MM.1S (cell line): Measurements from ENCODE around the gene YAE1.

Experiments used
- EZH2 ChIP-seq: fragments of 300-600 bp; sonication (generic); optimal IDR thresholded peaks from 2 replicates; pipeline ENCODE3; 2017; ENCODE audit warnings: low read depth, mild to moderate bottlenecking, antibody characterized with exemption, low read length, mixed read lengths
- TF ChIP-seq, protein P1 (sequence below): fragments of 300-600 bp; sonication (generic); IDR thresholded peaks from 2 replicates; pipeline ENCODE4 v1.5.1; 2016; ENCODE audit warnings: antibody characterized with exemption, low read length, mixed read lengths

DNA sequence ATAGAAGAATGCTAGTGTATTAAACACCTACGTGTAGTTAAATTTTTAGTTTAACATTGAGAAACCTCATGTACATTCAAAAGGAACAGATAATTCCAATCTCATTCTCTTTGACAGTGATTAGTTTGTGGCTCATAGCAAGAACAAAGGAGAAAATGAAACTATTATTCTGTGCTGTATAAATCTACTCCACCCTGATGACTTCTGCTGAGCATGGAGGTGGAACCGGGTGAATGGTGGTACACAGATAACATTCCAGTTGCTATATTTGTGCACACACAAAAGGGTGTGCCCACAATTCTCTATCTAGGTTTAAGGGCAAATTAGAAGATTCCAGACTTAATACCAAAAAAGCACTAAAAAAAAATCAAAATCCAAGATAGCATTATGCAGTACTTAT is 40.1 kb downstream of the YAE1 start:
- TF ChIP-seq, protein P1, sequence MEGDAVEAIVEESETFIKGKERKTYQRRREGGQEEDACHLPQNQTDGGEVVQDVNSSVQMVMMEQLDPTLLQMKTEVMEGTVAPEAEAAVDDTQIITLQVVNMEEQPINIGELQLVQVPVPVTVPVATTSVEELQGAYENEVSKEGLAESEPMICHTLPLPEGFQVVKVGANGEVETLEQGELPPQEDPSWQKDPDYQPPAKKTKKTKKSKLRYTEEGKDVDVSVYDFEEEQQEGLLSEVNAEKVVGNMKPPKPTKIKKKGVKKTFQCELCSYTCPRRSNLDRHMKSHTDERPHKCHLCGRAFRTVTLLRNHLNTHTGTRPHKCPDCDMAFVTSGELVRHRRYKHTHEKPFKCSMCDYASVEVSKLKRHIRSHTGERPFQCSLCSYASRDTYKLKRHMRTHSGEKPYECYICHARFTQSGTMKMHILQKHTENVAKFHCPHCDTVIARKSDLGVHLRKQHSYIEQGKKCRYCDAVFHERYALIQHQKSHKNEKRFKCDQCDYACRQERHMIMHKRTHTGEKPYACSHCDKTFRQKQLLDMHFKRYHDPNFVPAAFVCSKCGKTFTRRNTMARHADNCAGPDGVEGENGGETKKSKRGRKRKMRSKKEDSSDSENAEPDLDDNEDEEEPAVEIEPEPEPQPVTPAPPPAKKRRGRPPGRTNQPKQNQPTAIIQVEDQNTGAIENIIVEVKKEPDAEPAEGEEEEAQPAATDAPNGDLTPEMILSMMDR = no peak
- no peak for TF ChIP-seq EZH2
